Measurements from ENCODE around the gene SAMD4B. TPM values are rescaled to one million over a fixed set of nuclear protein-coding genes. Genes with fewer than 3 reads are reported as not detected.

SAMD4B gene
- total and polyA plus RNA-seq, 2 of the 8 experiments (the other 6 are each of a cell fraction or from before 2014, with no cell fraction given): 137 to 158 TPM

- TF ChIP-seq SAP30 (IDR thresholded peaks at IDR 0.05; ENCODE audit: insufficient read depth, insufficient replicate concordance, low read length) (no peak), JUN (IDR thresholded peaks at IDR 0.05; ENCODE audit: low read depth, low read length) (no peak), RAD21 (IDR thresholded peaks at IDR 0.05 in 1 of 2, conservative IDR thresholded peaks at IDR 0.05 in 1 of 2; ENCODE audit: low read depth in 2 of 2, low read length in 2 of 2) (peak in 1 of 2 experiments; percentile 4; a peak in 1 of 4 replicates), KDM5A (IDR thresholded peaks at IDR 0.05; ENCODE audit: low read length) (no peak), NRF1 (IDR thresholded peaks at IDR 0.05; ENCODE audit: low read depth, low read length) (no peak), PHF8 (conservative IDR thresholded peaks at IDR 0.05; ENCODE audit: low read depth, low read length) (no peak; the same call in 1 of the 2 replicates), MAFK (IDR thresholded peaks at IDR 0.05; ENCODE audit: low read depth, low read length) (no peak), SIX5 (IDR thresholded peaks at IDR 0.05; ENCODE audit: low read depth, low read length) (no peak), EGR1 (IDR thresholded peaks at IDR 0.05; ENCODE audit: borderline replicate concordance, low read depth, low read length) (no peak), RBBP5 (IDR thresholded peaks at IDR 0.05; ENCODE audit: borderline replicate concordance, low read depth, low read length) (0 out of 2 replicates have a peak, but pooled peaks have one; percentile 67)
Observed at GRCh38 chr19:39307822-39308530, 34.2 kb upstream of the SAMD4B start (continued).

Measured in H1 (cell line).